Keratinocyte (primary cell): ENCODE results near the gene SNRK. TPM values are rescaled to one million over a fixed set of nuclear protein-coding genes. Genes with fewer than 3 reads are reported as not detected.

Source experiments
- DNase-seq: peaks from one replicate; pipeline ENCODE4 v3.0.0-alpha.2; 2011; ENCODE audit warnings: low read depth, missing footprints, low spot score
- FAIRE-seq: peaks from 2 replicates; lab custom pipeline; 2011; peaks lifted over from hg19 to GRCh38; lab: Jason Lieb, UNC
- H2AFZ ChIP-seq: 2 replicates; pipeline ENCODE4 v1.6.0; 2012; ENCODE audit warnings: low read length, control low read depth, inconsistent platforms; ENCODE audit not compliant: control insufficient read depth
- H3K27ac ChIP-seq: 2 replicates; pipeline ENCODE4 v1.5.1; 2011; ENCODE audit warnings: low read length; ENCODE audit not compliant: control insufficient read depth, insufficient read depth
- H3K27me3 ChIP-seq: 3 replicates; pipeline ENCODE4 v1.6.0; 2011; ENCODE audit warnings: low read length; ENCODE audit not compliant: control insufficient read depth, insufficient read depth; ENCODE audit errors: extremely low read depth
- H3K36me3 ChIP-seq, 2 experiments: 2 replicates in 1 of 2; 3 replicates in 1 of 2; pipeline ENCODE4 v1.5.1; 2011; ENCODE audit warnings: low read length in 2 of 2, mild to moderate bottlenecking in 1 of 2; ENCODE audit not compliant: control insufficient read depth in 2 of 2, insufficient read depth in 2 of 2; ENCODE audit errors: extremely low read depth in 1 of 2
- H3K4me1 ChIP-seq: 3 replicates; pipeline ENCODE4 v1.5.1; 2011; ENCODE audit warnings: low read length; ENCODE audit not compliant: control insufficient read depth, insufficient read depth; ENCODE audit errors: extremely low read depth
- H3K4me2 ChIP-seq: 3 replicates; pipeline ENCODE4 v1.6.0; 2011; ENCODE audit warnings: low read depth, low read length; ENCODE audit not compliant: control insufficient read depth, insufficient read depth; ENCODE audit errors: extremely low read depth
- H3K4me3 ChIP-seq, 3 experiments: fragments of 200-600 bp in 1 of 3; sonication (generic) in 1 of 3; 2 replicates in 2 of 3; 3 replicates in 1 of 3; pipeline ENCODE4 v1.5.1; 2011 to 2016; ENCODE audit warnings: low read length in 3 of 3, mild to moderate bottlenecking in 3 of 3, control low read depth in 2 of 3, inconsistent platforms in 1 of 3, low read depth in 1 of 3, mixed read lengths in 1 of 3, mixed run types in 1 of 3, moderate library complexity in 1 of 3; ENCODE audit not compliant: control insufficient read depth in 2 of 3, insufficient read depth in 2 of 3; ENCODE audit errors: extremely low read depth in 1 of 3
- H3K79me2 ChIP-seq: 2 replicates; pipeline ENCODE4 v1.6.0; 2012; ENCODE audit warnings: low read length; ENCODE audit not compliant: control insufficient read depth, insufficient read depth
- H3K9ac ChIP-seq: 3 replicates; pipeline ENCODE4 v1.6.0; 2011; ENCODE audit warnings: low read length; ENCODE audit not compliant: control insufficient read depth, insufficient read depth; ENCODE audit errors: extremely low read depth
- H3K9me1 ChIP-seq: 3 replicates; pipeline ENCODE4 v1.6.0; 2011; ENCODE audit warnings: low read length; ENCODE audit not compliant: control insufficient read depth, insufficient read depth; ENCODE audit errors: extremely low read depth
- H3K9me3 ChIP-seq: 2 replicates; pipeline ENCODE4 v1.5.1; 2012; ENCODE audit warnings: low read depth, low read length; ENCODE audit not compliant: control insufficient read depth
- H4K20me1 ChIP-seq: 3 replicates; pipeline ENCODE4 v1.6.0; 2011; ENCODE audit warnings: low read length; ENCODE audit not compliant: control insufficient read depth, insufficient read depth; ENCODE audit errors: extremely low read depth
- EZH2 ChIP-seq: IDR thresholded peaks from one replicate; pipeline ENCODE4 v1.6.1; 2012; ENCODE audit warnings: inconsistent platforms, mild to moderate bottlenecking, low read length, moderate library complexity
- dilution Hi-C: fragments of 300-500 bp; cut with MboI; formaldehyde crosslinking; loops from one replicate; pipeline ENCODE4 v1.7.0; 2020; ENCODE audit warnings: low sequenced_read_pairs; ENCODE audit not compliant: extremely low pct_ligation_motif_present
- polyA plus RNA-seq, 5 experiments: library from polyadenylated mRNA; depleted of rRNA in 3 of 5; stranded (reverse) in 3 of 5; stranded (forward) in 1 of 5; unstranded in 1 of 5; fragments of >200 nt; gene quantifications; 1 replicate in 1 of 5; 2 replicates in 3 of 5; 3 replicates in 1 of 5; pipeline versions ENCODE4 v1.2.1 to v1.2.3, GENCODE V29; 2011 to 2012; ENCODE audit warnings: missing spikeins in 2 of 5, low read depth in 1 of 5, low replicate concordance in 1 of 5
- TF ChIP-seq, protein P1 (sequence below), 3 experiments: IDR thresholded peaks in 1 of 3; conservative IDR thresholded peaks in 1 of 3; optimal IDR thresholded peaks in 1 of 3; 2 replicates in 2 of 3; 3 replicates in 1 of 3; pipeline versions ENCODE3 to v1.5.1; 2011; ENCODE audit warnings: low read length in 3 of 3, mild to moderate bottlenecking in 3 of 3, moderate library complexity in 2 of 3, control low read depth in 1 of 3, inconsistent platforms in 1 of 3; ENCODE audit not compliant: insufficient read depth in 2 of 3; ENCODE audit errors: extremely low read depth in 1 of 3

The SNRK gene
- polyA plus RNA-seq, 1 donor (not counting 4 experiments of a cell fraction or from before 2014, with no cell fraction given), result 15.7 TPM

DNA sequence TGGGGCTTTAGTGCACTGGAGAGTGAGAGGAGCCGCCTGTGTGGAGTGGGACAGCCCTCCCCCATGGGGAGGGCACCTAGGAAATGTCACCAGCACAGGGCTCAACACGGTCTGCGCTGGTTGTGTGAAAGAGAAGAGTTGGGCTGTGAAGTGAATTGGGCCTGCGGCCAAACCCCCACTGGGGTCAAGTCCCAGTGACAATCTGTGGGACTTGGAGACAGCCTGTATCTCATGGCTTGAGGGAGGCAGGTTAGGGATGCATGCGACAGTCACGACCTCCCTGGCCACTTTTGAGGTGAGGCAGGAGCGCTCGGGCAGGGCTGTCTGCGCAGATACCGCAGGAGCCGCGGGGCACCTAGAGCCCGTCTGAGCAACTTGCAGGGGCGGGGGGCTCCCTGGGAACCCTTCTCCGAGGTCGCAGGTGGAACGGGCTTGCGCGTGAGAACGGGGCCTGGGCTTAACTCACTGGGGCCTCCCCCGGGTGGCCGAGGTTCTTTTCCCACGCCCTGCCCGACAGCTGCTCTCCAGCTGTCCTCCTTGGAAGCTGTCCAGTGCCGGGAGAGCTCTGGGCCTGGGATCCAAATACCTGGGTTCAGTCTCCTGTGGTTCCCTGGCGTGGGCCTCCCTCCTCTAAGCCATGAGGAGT is 77.4 kb downstream of the SNRK start:
- H3K9me3 ChIP-seq, result no peaks in the 10 kb centered on the region
- no peaks in the 10 kb centered on the region for H3K9me1 ChIP-seq
- H3K4me3 ChIP-seq, result no peak overlapping the region
- no peak for TF ChIP-seq EZH2
- TF ChIP-seq, protein P1, sequence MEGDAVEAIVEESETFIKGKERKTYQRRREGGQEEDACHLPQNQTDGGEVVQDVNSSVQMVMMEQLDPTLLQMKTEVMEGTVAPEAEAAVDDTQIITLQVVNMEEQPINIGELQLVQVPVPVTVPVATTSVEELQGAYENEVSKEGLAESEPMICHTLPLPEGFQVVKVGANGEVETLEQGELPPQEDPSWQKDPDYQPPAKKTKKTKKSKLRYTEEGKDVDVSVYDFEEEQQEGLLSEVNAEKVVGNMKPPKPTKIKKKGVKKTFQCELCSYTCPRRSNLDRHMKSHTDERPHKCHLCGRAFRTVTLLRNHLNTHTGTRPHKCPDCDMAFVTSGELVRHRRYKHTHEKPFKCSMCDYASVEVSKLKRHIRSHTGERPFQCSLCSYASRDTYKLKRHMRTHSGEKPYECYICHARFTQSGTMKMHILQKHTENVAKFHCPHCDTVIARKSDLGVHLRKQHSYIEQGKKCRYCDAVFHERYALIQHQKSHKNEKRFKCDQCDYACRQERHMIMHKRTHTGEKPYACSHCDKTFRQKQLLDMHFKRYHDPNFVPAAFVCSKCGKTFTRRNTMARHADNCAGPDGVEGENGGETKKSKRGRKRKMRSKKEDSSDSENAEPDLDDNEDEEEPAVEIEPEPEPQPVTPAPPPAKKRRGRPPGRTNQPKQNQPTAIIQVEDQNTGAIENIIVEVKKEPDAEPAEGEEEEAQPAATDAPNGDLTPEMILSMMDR (optimal IDR thresholded peaks at IDR 0.05 in 1 of 3, IDR thresholded peaks at IDR 0.05 in 1 of 3, conservative IDR thresholded peaks at IDR 0.05 in 1 of 3; ENCODE audit: extremely low read depth in 1 of 3, insufficient read depth in 2 of 3, low read length in 3 of 3), result no peak
- no peaks in the 10 kb centered on the region for H3K79me2 ChIP-seq
- H4K20me1 ChIP-seq, result no peaks in the 10 kb centered on the region
- no peak overlapping the region for H2AFZ ChIP-seq
- dilution Hi-C loops, result no loop called here
- FAIRE-seq (no peak), DNase-seq (no peak)
- no peaks in the 10 kb centered on the region for H3K27me3 ChIP-seq
- no peak overlapping the region for H3K4me2 ChIP-seq
- H3K9ac ChIP-seq, result no peak overlapping the region
- H3K27ac ChIP-seq, result no peak overlapping the region
- no peaks in the 10 kb centered on the region for H3K36me3 ChIP-seq
- no peaks in the 10 kb centered on the region for H3K4me1 ChIP-seq

DNA sequence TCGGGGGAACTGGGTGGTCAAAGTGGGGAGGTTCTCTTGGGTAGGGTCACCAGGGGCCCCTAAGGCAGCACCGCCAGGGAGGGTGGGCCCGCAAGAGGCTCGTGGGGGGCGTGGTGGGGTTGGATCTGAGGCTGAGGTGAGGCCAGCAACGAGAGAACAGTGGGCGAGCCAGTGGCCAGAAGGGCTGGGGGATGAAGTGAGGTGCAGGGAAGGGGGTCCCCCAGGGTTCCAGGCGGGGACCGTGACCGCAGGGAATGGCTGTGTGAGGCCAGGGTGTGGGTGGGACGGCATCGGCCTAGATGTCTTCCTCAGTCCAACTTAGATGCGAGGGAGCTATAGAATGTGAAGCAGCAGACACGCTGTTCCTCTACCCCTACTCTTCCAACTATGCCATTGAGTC is 78.2 kb downstream of the SNRK start:
- H2AFZ ChIP-seq, result no peak overlapping the region
- no peak overlapping the region for H3K4me2 ChIP-seq
- H3K4me3 ChIP-seq, result no peak overlapping the region
- H3K36me3 ChIP-seq, result no peaks in the 10 kb centered on the region
- TF ChIP-seq, protein P1 (optimal IDR thresholded peaks at IDR 0.05 in 1 of 3, IDR thresholded peaks at IDR 0.05 in 1 of 3, conservative IDR thresholded peaks at IDR 0.05 in 1 of 3; ENCODE audit: extremely low read depth in 1 of 3, insufficient read depth in 2 of 3, low read length in 3 of 3), result no peak
- TF ChIP-seq EZH2, result no peak
- no peak for DNase-seq
- no peaks in the 10 kb centered on the region for H3K9me1 ChIP-seq
- dilution Hi-C loops, result no loop called here
- no peaks in the 10 kb centered on the region for H3K9me3 ChIP-seq
- no peak overlapping the region for H3K9ac ChIP-seq
- no peaks in the 10 kb centered on the region for H3K79me2 ChIP-seq
- H3K27me3 ChIP-seq, result no peaks in the 10 kb centered on the region
- H3K4me1 ChIP-seq, result no peaks in the 10 kb centered on the region
- no peak overlapping the region for H3K27ac ChIP-seq
- H4K20me1 ChIP-seq, result no peaks in the 10 kb centered on the region
- no peak for FAIRE-seq
